C4-2B (cell line): Measurements from ENCODE around the gene FOXR2.

Experiments
- ZFX ChIP-seq: fragments of 450-650 bp; IDR thresholded peaks from 2 replicates; pipeline ENCODE4 v1.6.1; 2017
- TF ChIP-seq, protein P1 (sequence below): fragments of 450-650 bp; conservative IDR thresholded peaks from 2 replicates; pipeline ENCODE4 v1.5.1; 2017; ENCODE audit warnings: mild to moderate bottlenecking

DNA sequence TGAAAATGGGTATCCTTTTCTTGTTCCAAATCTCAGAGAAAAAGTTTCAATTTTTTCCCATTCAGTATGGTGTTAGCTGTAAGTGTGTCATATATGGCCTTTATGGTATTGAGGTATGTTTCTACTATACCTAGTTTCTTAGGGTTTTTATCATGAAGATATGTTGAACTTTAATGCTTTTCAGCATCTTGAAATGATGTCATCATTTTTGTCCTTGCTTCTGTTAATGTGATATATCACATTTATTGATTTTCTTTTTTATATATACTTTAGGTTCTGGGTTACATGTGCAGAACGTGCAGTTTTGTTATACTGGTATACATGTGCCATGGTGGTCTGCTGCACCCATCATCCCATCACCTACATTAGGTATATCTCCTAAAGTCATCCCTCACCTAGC is 44.9 kb downstream of the FOXR2 start:
- TF ChIP-seq, protein P1, sequence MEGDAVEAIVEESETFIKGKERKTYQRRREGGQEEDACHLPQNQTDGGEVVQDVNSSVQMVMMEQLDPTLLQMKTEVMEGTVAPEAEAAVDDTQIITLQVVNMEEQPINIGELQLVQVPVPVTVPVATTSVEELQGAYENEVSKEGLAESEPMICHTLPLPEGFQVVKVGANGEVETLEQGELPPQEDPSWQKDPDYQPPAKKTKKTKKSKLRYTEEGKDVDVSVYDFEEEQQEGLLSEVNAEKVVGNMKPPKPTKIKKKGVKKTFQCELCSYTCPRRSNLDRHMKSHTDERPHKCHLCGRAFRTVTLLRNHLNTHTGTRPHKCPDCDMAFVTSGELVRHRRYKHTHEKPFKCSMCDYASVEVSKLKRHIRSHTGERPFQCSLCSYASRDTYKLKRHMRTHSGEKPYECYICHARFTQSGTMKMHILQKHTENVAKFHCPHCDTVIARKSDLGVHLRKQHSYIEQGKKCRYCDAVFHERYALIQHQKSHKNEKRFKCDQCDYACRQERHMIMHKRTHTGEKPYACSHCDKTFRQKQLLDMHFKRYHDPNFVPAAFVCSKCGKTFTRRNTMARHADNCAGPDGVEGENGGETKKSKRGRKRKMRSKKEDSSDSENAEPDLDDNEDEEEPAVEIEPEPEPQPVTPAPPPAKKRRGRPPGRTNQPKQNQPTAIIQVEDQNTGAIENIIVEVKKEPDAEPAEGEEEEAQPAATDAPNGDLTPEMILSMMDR = no peak
- TF ChIP-seq ZFX = no peak
